ENCODE data around the gene DISP1. TPM values are rescaled to one million over a fixed set of nuclear protein-coding genes. Genes with fewer than 3 reads are reported as not detected.
"Not testable (repeated sequence)": the region's sequence is repeated elsewhere in the genome, so short reads cannot be mapped to it uniquely, and the experiment has no call there.

The DISP1 gene
- total RNA-seq, 1 donor from 2014 or later: 7.2 TPM

GRCh38 chr1:222843469-222844410 lies 28.9 kb downstream of the DISP1 start:
- ATAC-seq (no peak), DNase-seq (ENCODE audit: missing footprints) (no peak)
- intact Hi-C loops (cut with DNase I): no loop called here

- no peak for DNase-seq (ENCODE audit: missing footprints)
- intact Hi-C loops (cut with DNase I): no loop called here
- no peak for ATAC-seq
These were observed 29.6 kb downstream of the DISP1 start for GRCh38 chr1:222844411-222844779.

- intact Hi-C loops (cut with DNase I): no loop called here
- DNase-seq (ENCODE audit: missing footprints) (no peak), ATAC-seq (no peak)
These were observed 30.9 kb downstream of the DISP1 start for GRCh38 chr1:222845763-222846162.

DNA sequence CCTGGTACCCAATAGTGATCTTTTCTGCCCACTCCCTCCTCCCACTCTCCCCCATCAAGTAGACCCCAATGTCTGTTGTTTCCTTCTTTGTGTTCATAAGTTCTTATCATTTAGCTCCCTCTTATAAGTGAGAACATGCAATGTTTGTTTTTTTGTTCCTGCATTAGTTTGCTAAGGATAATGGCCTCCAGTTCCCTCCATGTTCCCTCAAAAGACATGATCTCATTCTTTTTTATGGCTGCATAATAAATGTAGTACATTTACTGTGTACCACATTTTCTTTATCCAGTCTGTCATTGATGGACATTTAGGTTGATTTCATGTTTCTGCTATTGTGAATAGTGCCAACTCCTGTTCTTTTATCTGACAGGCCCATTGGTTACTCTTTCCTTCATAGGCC lies 35.7 kb downstream of the DISP1 start:
- intact Hi-C loops (cut with DNase I); DNase-seq (ENCODE audit: missing footprints); ATAC-seq: not testable (repeated sequence)

GRCh38 chr1:222852326-222852725 lies 37.5 kb downstream of the DISP1 start:
- intact Hi-C loops (cut with DNase I): no loop called here
- DNase-seq (ENCODE audit: missing footprints) (no peak), ATAC-seq (no peak)

DNA sequence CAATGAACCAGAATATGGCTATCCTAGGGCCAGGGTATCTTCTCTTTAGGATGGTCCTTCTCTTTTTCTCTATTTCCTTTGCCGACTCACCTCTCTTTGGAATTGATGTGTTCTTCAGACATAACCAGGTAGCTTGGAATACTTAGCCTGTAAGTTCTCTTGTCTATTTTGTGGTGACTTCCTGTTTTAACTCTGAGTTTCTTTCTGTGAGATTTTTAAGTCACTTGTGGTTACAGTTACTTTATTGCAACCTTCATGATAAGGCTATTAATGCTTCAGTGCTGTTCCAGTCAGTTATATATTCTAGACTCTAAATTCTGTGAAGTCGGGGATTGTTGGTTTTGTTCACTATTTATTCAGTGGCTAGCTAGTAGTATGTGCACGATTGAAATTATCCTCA lies 46.2 kb downstream of the DISP1 start:
- ATAC-seq (no peak), DNase-seq (ENCODE audit: missing footprints) (no peak)
- intact Hi-C loops (cut with DNase I): no loop called here

Other genes starting within 250 kb of the DISP1 start
- 1.7 TPM for gene TAF1A, start 225.1 kb upstream of the DISP1 start, total RNA-seq
- gene MIA3, start 196.9 kb upstream of the DISP1 start, total RNA-seq: 45.9 TPM
- 58.4 TPM for gene AIDA, start 102.5 kb upstream of the DISP1 start, total RNA-seq
- gene BROX, start 102.5 kb upstream of the DISP1 start, total RNA-seq: 32.0 TPM
- not detected for gene FAM177B, start 77.8 kb upstream of the DISP1 start, total RNA-seq